Measurements from ENCODE around the gene ABCA13.

Gene ABCA13

DNA sequence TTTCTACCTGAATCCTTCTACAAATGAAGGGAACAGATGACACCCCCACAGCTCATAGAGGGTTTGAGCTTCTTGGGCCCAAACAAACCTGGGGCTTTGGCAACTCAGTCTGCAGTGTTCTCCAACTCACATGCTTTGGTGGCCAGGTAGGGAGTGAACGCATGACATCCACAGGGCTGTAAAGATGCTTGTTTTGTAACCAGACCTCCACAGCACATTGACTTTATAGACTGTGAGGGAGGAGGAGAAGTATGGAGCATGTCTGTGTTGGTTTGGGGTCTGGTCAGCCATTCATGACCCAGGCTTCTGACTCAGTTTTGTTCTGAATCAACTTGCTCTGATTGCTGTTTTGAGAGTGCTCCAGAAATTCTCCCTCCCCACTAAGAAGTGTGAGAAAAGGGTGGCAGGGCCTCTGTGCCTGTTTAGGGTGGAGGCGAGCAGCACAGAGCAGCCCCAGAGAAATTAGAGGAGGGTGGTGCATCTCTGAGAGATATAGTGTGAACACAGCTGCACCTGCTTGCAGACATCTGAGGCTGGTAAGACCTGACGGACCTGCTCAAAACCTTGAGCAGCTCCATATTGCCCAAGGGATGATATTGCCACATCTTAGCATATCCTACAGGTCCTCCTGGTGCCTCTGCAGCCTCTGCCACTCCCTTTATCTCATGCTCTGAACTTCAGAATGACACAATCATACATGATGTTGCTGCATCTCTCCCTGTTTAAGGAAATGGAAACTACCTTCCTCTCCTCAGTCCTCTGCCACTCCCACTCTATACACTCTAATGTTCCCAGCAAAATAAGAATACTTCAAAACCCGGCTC lies 287.7 kb downstream of the ABCA13 start:
- Histone ChIP-seq H3K36me3 (ENCODE audit: insufficient read depth, low read depth, low read length) (no peaks in the 10 kb centered on the region), H3K27ac (ENCODE audit: low read length) (no peak overlapping the region)

DNA sequence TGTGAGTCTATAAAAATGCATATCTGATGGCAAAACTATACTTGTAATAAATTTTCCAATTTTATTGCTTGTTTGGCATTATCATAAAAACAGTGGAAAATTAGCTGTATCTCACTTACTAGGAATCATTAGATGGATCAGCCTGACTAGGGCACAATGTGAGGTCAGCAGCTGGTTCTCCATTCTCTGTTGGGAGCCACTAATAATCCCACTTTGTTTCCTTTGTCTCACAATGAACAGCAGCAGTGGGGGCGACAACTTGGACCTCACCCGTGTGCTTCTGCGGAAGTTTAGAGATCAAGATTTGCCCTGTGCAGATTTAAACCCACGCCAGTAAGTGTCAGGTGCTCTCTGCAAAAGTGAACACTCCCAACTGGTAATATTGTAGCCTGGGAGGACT lies 295.5 kb downstream of the ABCA13 start:
- Histone ChIP-seq H3K27me3 (ENCODE audit: insufficient read depth, low read length) (no peaks in the 10 kb centered on the region), H3K9ac (ENCODE audit: low read depth, low read length) (no peak overlapping the region), H3K4me3 (ENCODE audit: low read length) (no peak overlapping the region), H3K27ac (ENCODE audit: low read length) (no peak overlapping the region), H3K4me1 (ENCODE audit: insufficient read depth, low read length) (peaks cover 5% of the 10 kb centered on the region; the same call in 1 of the 2 replicates), H3K9me3 (ENCODE audit: insufficient read depth, low read depth, low read length) (no peaks in the 10 kb centered on the region), H3K36me3 (ENCODE audit: insufficient read depth, low read depth, low read length) (no peaks in the 10 kb centered on the region)

More for the DNA sequence above, 287.7 kb downstream of the ABCA13 start:
- H3K9ac ChIP-seq (ENCODE audit: low read depth, low read length), result no peak overlapping the region
- H3K4me3 ChIP-seq (ENCODE audit: low read length), result no peak overlapping the region
- H3K4me1 ChIP-seq (ENCODE audit: insufficient read depth, low read length), result no peaks in the 10 kb centered on the region
- no peaks in the 10 kb centered on the region for H3K27me3 ChIP-seq (ENCODE audit: insufficient read depth, low read length)
- no peaks in the 10 kb centered on the region for H3K9me3 ChIP-seq (ENCODE audit: insufficient read depth, low read depth, low read length)

DNA sequence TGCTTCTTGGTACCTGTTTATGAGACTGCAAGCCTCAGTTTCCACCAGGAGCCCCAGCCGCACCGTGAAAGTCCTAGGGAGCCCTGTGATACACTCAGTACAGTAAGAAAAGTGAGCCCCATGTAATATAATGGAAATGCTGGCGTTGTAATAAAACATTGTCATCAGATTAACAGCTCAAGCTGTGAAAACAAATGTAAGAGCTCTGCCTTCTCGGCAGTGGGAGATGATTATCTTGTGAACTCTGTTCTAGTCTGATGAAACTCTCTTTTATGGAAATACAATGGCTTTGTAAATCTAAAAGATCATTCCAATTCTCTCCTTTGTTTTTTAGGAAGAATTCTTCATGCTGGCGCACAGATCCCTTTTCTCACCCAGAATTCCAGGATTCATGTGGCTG lies 299.9 kb downstream of the ABCA13 start:
- H3K9me3 ChIP-seq (ENCODE audit: insufficient read depth, low read depth, low read length), result no peaks in the 10 kb centered on the region

DNA sequence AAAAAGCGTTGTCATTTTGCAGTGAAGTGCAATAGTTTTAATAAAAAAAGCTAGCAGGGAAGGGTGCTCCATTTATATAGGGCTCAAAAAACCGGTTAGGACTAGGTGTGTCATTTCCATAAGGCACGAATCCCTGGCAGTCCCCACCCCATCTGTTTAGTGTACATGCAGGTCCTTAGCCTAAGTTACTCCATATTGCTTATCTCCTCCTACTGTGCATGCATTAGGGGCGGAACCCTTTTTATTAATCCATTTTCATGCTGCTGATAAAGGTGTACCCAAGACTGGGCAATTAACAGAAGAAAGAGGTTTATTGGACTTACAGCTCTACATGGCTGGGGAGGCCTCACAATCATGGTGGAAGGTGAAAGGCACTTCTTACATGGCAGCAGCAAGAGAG lies 301.4 kb downstream of the ABCA13 start:
- Histone ChIP-seq H3K27ac (ENCODE audit: low read length) (no peak overlapping the region), H3K9ac (ENCODE audit: low read depth, low read length) (no peak overlapping the region), H3K4me1 (ENCODE audit: insufficient read depth, low read length) (peaks cover 5% of the 10 kb centered on the region; the same call in 1 of the 2 replicates), H3K4me3 (ENCODE audit: low read length) (no peak overlapping the region), H3K27me3 (ENCODE audit: insufficient read depth, low read length) (no peaks in the 10 kb centered on the region), H3K36me3 (ENCODE audit: insufficient read depth, low read depth, low read length) (no peaks in the 10 kb centered on the region), H3K9me3 (ENCODE audit: insufficient read depth, low read depth, low read length) (no peaks in the 10 kb centered on the region)

More for the DNA sequence above, 299.9 kb downstream of the ABCA13 start:
- Histone ChIP-seq H3K36me3 (ENCODE audit: insufficient read depth, low read depth, low read length) (no peaks in the 10 kb centered on the region), H3K27ac (ENCODE audit: low read length) (no peak overlapping the region), H3K9ac (ENCODE audit: low read depth, low read length) (no peak overlapping the region), H3K4me3 (ENCODE audit: low read length) (no peak overlapping the region), H3K4me1 (ENCODE audit: insufficient read depth, low read length) (peaks cover 5% of the 10 kb centered on the region; the same call in 1 of the 2 replicates), H3K27me3 (ENCODE audit: insufficient read depth, low read length) (no peaks in the 10 kb centered on the region)

DNA sequence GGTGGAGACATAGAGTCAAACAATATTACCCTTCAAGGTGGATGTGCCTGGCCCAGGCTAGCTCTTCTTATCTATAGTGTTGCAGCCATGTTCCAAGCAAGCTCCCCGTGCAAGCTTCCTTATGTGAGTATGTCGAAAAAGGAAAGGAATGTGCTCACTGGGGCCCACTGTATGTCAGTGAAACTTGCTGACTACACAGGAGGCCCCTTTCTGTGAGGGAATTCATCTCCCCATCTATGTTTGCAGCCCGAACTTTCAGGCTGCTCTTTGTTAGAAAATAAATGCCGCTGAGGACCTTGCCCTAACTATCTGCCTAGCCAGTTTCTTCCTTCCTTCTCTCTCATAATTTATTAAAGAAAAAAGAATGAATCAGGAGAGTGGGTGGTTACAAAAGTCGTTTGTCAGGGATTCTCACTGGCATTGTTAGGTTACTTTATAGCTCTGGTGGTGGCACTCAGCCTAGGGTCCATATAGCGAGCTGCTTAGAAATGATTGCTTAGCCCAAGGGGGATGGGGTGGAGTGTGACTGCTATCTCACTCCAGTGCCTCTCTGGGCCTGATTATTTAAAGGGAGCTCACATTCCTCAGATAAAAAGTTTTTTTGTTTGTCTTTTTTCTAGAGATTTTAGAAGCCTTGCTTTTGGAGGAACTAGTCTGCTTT lies 302.1 kb downstream of the ABCA13 start:
- Histone ChIP-seq H3K27ac (ENCODE audit: low read length) (no peak overlapping the region), H3K9me3 (ENCODE audit: insufficient read depth, low read depth, low read length) (no peaks in the 10 kb centered on the region), H3K4me3 (ENCODE audit: low read length) (no peak overlapping the region), H3K36me3 (ENCODE audit: insufficient read depth, low read depth, low read length) (no peaks in the 10 kb centered on the region), H3K9ac (ENCODE audit: low read depth, low read length) (no peak overlapping the region), H3K4me1 (ENCODE audit: insufficient read depth, low read length) (peaks cover 5% of the 10 kb centered on the region; the same call in 1 of the 2 replicates), H3K27me3 (ENCODE audit: insufficient read depth, low read length) (no peaks in the 10 kb centered on the region)

DNA sequence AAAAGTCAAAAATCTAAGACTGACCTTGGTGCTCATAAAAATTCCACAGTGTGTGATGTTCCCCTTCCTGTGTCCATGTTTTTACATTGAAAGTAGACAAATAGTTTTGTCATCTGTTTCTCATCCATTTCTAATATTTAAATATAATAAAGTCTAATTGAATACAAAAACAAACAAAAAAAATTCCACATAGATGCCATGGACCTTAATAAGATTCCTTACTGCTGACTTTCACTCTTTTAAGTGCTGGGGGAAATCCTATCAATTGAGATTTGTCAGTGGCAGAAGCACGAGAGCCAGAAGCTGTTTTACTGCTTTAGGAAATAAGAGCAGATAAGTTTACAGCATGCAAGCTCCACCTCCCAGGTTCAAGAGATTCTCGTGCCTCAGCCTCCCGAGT lies 310.0 kb downstream of the ABCA13 start:
- Histone ChIP-seq H3K4me1 (ENCODE audit: insufficient read depth, low read length) (no peaks in the 10 kb centered on the region), H3K4me3 (ENCODE audit: low read length) (no peak overlapping the region), H3K36me3 (ENCODE audit: insufficient read depth, low read depth, low read length) (no peaks in the 10 kb centered on the region), H3K27me3 (ENCODE audit: insufficient read depth, low read length) (no peaks in the 10 kb centered on the region), H3K9ac (ENCODE audit: low read depth, low read length) (no peak overlapping the region), H3K27ac (ENCODE audit: low read length) (no peak overlapping the region), H3K9me3 (ENCODE audit: insufficient read depth, low read depth, low read length) (no peaks in the 10 kb centered on the region)

DNA sequence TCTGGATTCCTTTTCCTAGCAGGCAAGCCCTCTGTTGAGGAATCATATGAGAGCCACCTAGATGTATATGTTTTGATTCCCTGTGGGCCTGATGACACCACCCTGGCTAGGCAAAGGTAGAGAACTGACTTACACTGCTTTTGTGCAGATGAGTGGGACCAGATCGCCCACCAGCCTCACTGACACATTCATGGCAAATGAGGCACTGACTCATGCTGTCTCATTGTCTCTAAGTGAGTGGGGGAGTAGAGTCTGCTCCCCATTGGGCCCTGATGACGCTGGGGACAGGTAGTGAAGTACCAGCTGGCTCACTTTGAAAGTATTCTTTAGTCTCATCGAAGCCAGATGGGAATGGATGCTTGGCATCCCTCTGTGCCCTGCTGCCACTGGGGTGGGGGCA lies 326.3 kb downstream of the ABCA13 start:
- no peaks in the 10 kb centered on the region for H3K27me3 ChIP-seq (ENCODE audit: insufficient read depth, low read length)
- no peaks in the 10 kb centered on the region for H3K9me3 ChIP-seq (ENCODE audit: insufficient read depth, low read depth, low read length)
- H3K9ac ChIP-seq (ENCODE audit: low read depth, low read length), result no peak overlapping the region
- H3K36me3 ChIP-seq (ENCODE audit: insufficient read depth, low read depth, low read length), result no peaks in the 10 kb centered on the region
- no peaks in the 10 kb centered on the region for H3K4me1 ChIP-seq (ENCODE audit: insufficient read depth, low read length)
- no peak overlapping the region for H3K27ac ChIP-seq (ENCODE audit: low read length)
- no peak overlapping the region for H3K4me3 ChIP-seq (ENCODE audit: low read length)

DNA sequence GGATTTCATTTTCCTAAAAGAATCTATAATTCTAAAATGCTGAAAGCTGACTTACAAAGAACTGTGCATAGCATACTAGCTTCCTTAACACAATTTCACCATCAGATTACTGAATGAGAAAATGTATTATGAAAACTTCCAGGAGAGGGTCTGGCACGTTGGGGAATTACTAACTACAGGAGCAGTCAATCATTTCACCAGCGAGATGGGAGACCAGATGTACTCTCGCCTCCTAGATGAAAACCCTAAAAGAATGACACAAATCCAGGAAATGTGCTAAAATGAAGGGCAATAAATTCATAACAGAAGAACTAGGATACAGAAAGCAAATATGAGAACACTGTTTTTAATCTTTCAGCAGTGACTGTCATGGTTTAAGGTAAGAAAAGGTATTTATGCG lies 330.8 kb downstream of the ABCA13 start:
- Histone ChIP-seq H3K27ac (ENCODE audit: low read length) (no peak overlapping the region), H3K27me3 (ENCODE audit: insufficient read depth, low read length) (no peaks in the 10 kb centered on the region), H3K9ac (ENCODE audit: low read depth, low read length) (no peak overlapping the region), H3K36me3 (ENCODE audit: insufficient read depth, low read depth, low read length) (no peaks in the 10 kb centered on the region), H3K4me1 (ENCODE audit: insufficient read depth, low read length) (no peaks in the 10 kb centered on the region), H3K4me3 (ENCODE audit: low read length) (no peak overlapping the region), H3K9me3 (ENCODE audit: insufficient read depth, low read depth, low read length) (no peaks in the 10 kb centered on the region)

DNA sequence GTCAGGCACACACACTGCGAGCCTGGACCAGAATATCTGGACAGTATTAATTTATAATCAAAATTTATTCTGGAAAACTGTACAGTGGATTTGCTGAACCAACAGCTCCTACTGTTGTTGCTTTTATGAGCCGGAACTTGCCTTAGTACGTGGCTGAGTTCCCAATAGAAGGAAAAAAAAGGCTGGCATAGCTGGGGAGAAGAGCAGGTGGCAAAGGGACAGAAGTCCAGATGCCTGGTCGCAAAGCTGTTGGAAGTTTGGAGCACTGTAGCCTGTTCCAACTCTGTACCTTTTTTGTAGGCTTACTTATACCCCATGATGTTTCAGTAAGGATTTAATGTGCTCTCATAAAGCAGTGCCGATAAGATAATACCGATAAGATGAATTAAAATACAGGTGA lies 333.8 kb downstream of the ABCA13 start:
- Histone ChIP-seq H3K4me3 (ENCODE audit: low read length) (no peak overlapping the region), H3K27ac (ENCODE audit: low read length) (no peak overlapping the region), H3K27me3 (ENCODE audit: insufficient read depth, low read length) (no peaks in the 10 kb centered on the region), H3K9me3 (ENCODE audit: insufficient read depth, low read depth, low read length) (no peaks in the 10 kb centered on the region), H3K36me3 (ENCODE audit: insufficient read depth, low read depth, low read length) (no peaks in the 10 kb centered on the region), H3K9ac (ENCODE audit: low read depth, low read length) (no peak overlapping the region), H3K4me1 (ENCODE audit: insufficient read depth, low read length) (no peaks in the 10 kb centered on the region)

DNA sequence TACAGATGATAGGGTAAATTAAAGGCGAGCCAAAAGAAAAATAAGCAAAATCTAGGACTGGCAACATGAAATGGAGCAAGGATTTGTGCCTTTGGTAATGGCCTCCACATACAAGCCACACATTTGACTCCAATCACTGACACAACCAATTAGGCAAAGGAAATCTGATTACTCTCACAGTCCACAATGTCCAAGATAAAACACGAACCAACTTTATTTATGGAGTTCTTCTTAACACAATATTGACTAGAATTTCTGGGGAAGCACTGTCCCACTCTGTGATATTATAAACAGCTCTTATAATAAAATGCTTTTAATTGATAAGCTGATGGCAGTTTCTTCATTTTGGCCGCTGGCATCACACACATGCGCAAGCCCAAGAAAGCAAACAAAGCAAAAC lies 334.2 kb downstream of the ABCA13 start:
- Histone ChIP-seq H3K4me1 (ENCODE audit: insufficient read depth, low read length) (no peaks in the 10 kb centered on the region), H3K27me3 (ENCODE audit: insufficient read depth, low read length) (no peaks in the 10 kb centered on the region), H3K4me3 (ENCODE audit: low read length) (no peak overlapping the region), H3K36me3 (ENCODE audit: insufficient read depth, low read depth, low read length) (no peaks in the 10 kb centered on the region), H3K9me3 (ENCODE audit: insufficient read depth, low read depth, low read length) (no peaks in the 10 kb centered on the region), H3K27ac (ENCODE audit: low read length) (no peak overlapping the region), H3K9ac (ENCODE audit: low read depth, low read length) (no peak overlapping the region)

DNA sequence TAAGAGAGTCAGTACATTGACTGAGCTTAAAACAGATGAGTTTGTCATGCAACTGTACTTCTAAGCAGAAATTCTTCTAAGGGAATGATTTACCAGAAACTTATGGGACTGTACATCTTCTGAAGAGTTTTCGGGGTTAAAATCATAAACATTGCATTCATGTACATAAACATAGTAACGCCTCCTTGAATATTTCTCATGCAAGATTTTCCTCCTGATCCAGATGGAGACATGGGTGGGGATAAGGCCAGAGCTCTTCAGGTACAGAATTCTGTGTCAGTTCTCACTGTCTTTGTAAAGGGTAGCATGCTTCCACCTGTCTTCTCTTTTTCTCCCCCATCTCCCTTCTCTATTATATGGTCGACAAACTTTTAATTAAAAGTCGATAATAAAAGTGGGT lies 335.3 kb downstream of the ABCA13 start:
- no peaks in the 10 kb centered on the region for H3K27me3 ChIP-seq (ENCODE audit: insufficient read depth, low read length)
- no peak overlapping the region for H3K9ac ChIP-seq (ENCODE audit: low read depth, low read length)
- H3K9me3 ChIP-seq (ENCODE audit: insufficient read depth, low read depth, low read length), result no peaks in the 10 kb centered on the region
- no peaks in the 10 kb centered on the region for H3K36me3 ChIP-seq (ENCODE audit: insufficient read depth, low read depth, low read length)
- H3K4me3 ChIP-seq (ENCODE audit: low read length), result no peak overlapping the region
- no peak overlapping the region for H3K27ac ChIP-seq (ENCODE audit: low read length)
- no peaks in the 10 kb centered on the region for H3K4me1 ChIP-seq (ENCODE audit: insufficient read depth, low read length)

DNA sequence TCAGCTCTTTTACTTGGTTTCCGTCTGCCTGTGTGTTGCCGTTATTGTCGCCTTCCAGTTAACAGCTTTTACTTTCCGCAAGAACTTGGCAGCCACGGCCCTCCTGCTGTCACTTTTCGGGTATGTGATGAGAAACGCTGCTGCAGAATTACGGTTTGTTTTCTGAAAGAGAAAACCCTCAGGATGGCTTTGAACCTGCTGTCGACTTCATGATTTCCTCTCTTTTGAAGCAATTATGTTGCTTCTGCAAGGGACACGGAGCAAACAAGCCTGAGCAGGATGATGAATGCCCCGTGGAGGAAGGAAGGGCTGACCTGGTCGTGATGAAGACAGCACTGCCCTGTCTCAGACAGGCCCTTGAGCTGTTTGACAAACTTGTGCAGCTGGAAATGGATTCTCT lies 339.8 kb downstream of the ABCA13 start:
- Histone ChIP-seq H3K27me3 (ENCODE audit: insufficient read depth, low read length) (no peaks in the 10 kb centered on the region), H3K36me3 (ENCODE audit: insufficient read depth, low read depth, low read length) (no peaks in the 10 kb centered on the region), H3K9me3 (ENCODE audit: insufficient read depth, low read depth, low read length) (no peaks in the 10 kb centered on the region), H3K9ac (ENCODE audit: low read depth, low read length) (no peak overlapping the region), H3K4me1 (ENCODE audit: insufficient read depth, low read length) (no peaks in the 10 kb centered on the region), H3K27ac (ENCODE audit: low read length) (no peak overlapping the region), H3K4me3 (ENCODE audit: low read length) (no peak overlapping the region)

Measured in iPS-20b (cell line).